Measurements from ENCODE around the gene RUFY3.
"Not testable (repeated sequence)": the region's sequence is repeated elsewhere in the genome, so short reads cannot be mapped to it uniquely, and the experiment has no call there.

The RUFY3 gene

GRCh38 chr4:70706516-70706915, 15.2 kb upstream of the RUFY3 start:
- no peak for DNase-seq

- DNase-seq: no peak
Measured at GRCh38 chr4:70709611-70710205, 12.1 kb upstream of the RUFY3 start.

- no peak for DNase-seq
Measured at GRCh38 chr4:70711599-70711998, 10.2 kb upstream of the RUFY3 start.

GRCh38 chr4:70712150-70712549, 9.6 kb upstream of the RUFY3 start:
- no peak for DNase-seq

- DNase-seq: no peak
Measured at GRCh38 chr4:70712604-70713452, 8.9 kb upstream of the RUFY3 start.

- DNase-seq: no peak
Measured at GRCh38 chr4:70713453-70714078, 8.2 kb upstream of the RUFY3 start.

- DNase-seq: no peak
Measured at GRCh38 chr4:70714079-70714887, 7.5 kb upstream of the RUFY3 start.

GRCh38 chr4:70715097-70715496, 6.7 kb upstream of the RUFY3 start:
- no peak for DNase-seq

GRCh38 chr4:70718811-70719604, 2.8 kb upstream of the RUFY3 start:
- no peak for DNase-seq

- DNase-seq: no peak
Measured at GRCh38 chr4:70722199-70722791, 531 bp downstream of the RUFY3 start.

- DNase-seq: no peak
Measured at GRCh38 chr4:70724463-70724862, 2.7 kb downstream of the RUFY3 start.

- no peak for DNase-seq
Measured at GRCh38 chr4:70725633-70726032, 3.9 kb downstream of the RUFY3 start.

- not testable (repeated sequence) for DNase-seq
Measured at GRCh38 chr4:70726515-70726914, 4.8 kb downstream of the RUFY3 start.

- no peak for DNase-seq
Measured at GRCh38 chr4:70728091-70728490, 6.3 kb downstream of the RUFY3 start.

- not testable (repeated sequence) for DNase-seq
Measured at GRCh38 chr4:70732878-70733277, 11.1 kb downstream of the RUFY3 start.

- peak; percentile 64 for DNase-seq
Measured at GRCh38 chr4:70734168-70734954, 12.6 kb downstream of the RUFY3 start.

- DNase-seq: no peak
Measured at GRCh38 chr4:70734971-70735370, 13.2 kb downstream of the RUFY3 start.

GRCh38 chr4:70735915-70736314, 14.2 kb downstream of the RUFY3 start:
- DNase-seq: not testable (repeated sequence)

GRCh38 chr4:70737006-70737405, 15.2 kb downstream of the RUFY3 start:
- no peak for DNase-seq

GRCh38 chr4:70737409-70737808, 15.6 kb downstream of the RUFY3 start:
- DNase-seq: no peak

Measured in midbrain (tissue), 1 donor.